A549 (cell line): ENCODE results near the gene YPEL1. TPM values are rescaled to one million over a fixed set of nuclear protein-coding genes. Genes with fewer than 3 reads are reported as not detected.
A peak's percentile ranks its signal among the peaks of the same experiment; 100 is the strongest.
"Not testable (repeated sequence)": the region's sequence is repeated elsewhere in the genome, so short reads cannot be mapped to it uniquely, and the experiment has no call there.

ENCODE experiments used
- ATAC-seq, 2 experiments: fragments of 200-7000 bp in 1 of 2; fragments of >200 bp in 1 of 2; cut with Nextera tagmentation in 1 of 2; cut with Tn5 transposase in 1 of 2; 3 replicates each; pipeline versions ENCODE4 v1.8.0 to v1.9.1; 2018 to 2020; ENCODE audit warnings: mild to moderate bottlenecking in 1 of 2, moderate library complexity in 1 of 2
- CTCF ChIA-PET: fragments of 300-600 bp; sonication (Branson Sonifier 250); formaldehyde crosslinking; extraction: SDS; loops from one replicate; lab custom pipeline; 2021; ENCODE audit warnings: antibody characterized with exemption, inconsistent platforms; lab: Yijun Ruan, JAX
- POLR2A ChIA-PET: fragments of 350-600 bp; formaldehyde crosslinking; extraction: SDS; loops from one replicate; lab custom pipeline; 2021; ENCODE audit warnings: antibody characterized with exemption, inconsistent platforms; lab: Yijun Ruan, JAX
- DNase-seq, 2 experiments: peaks; one replicate each; pipeline versions ENCODE4 v3.0.0 to v3.0.0-alpha.2; 2011 to 2016; ENCODE audit warnings: low read depth in 1 of 2, low spot score in 1 of 2
- FAIRE-seq: peaks from 2 replicates; lab custom pipeline; 2011; peaks lifted over from hg19 to GRCh38; lab: Jason Lieb, UNC
- H3K27ac ChIP-seq, 2 experiments: fragments of >200 bp; sonication (Bioruptor Twin); formaldehyde crosslinking; 3 replicates each; pipeline ENCODE4 v1.5.1; 2016 to 2017
- H3K4me1 ChIP-seq: fragments of >200 bp; sonication (Bioruptor Twin); formaldehyde crosslinking; 3 replicates; pipeline ENCODE4 v1.6.1; 2016
- H3K4me2 ChIP-seq: fragments of >200 bp; sonication (Bioruptor Twin); formaldehyde crosslinking; 3 replicates; pipeline ENCODE4 v1.6.1; 2016
- H3K4me3 ChIP-seq: fragments of >200 bp; sonication (Bioruptor Twin); formaldehyde crosslinking; 3 replicates; pipeline ENCODE4 v1.5.1; 2016
- H3K9me3 ChIP-seq: fragments of >200 bp; sonication (Bioruptor Twin); formaldehyde crosslinking; 3 replicates; pipeline ENCODE4 v1.6.1; 2016
- CEBPB ChIP-seq, 2 experiments: fragments of >200 bp in 1 of 2; sonication (Bioruptor Twin) in 1 of 2; formaldehyde crosslinking in 1 of 2; IDR thresholded peaks; 2 replicates each; pipeline ENCODE4 v1.6.1; 2012 to 2016
- EHF ChIP-seq: fragments of 250-450 bp; sonication (Bioruptor Pico); IDR thresholded peaks from 2 replicates; pipeline ENCODE4 v1.5.0; 2020; ENCODE audit warnings: mild to moderate bottlenecking
- HDAC2 ChIP-seq: fragments of 200-600 bp; sonication (generic); IDR thresholded peaks from 2 replicates; pipeline ENCODE4 v1.6.1; 2016
- JUN ChIP-seq, 2 experiments: fragments of >200 bp; sonication (Bioruptor Twin); formaldehyde crosslinking; IDR thresholded peaks; 2 replicates in 1 of 2; 3 replicates in 1 of 2; pipeline ENCODE4 v1.6.1; 2016 to 2017
- JUNB ChIP-seq: fragments of >200 bp; sonication (Bioruptor Twin); formaldehyde crosslinking; IDR thresholded peaks from 2 replicates; pipeline ENCODE4 v1.6.1; 2016
- KDM1A ChIP-seq: fragments of 200-600 bp; sonication (generic); IDR thresholded peaks from 2 replicates; pipeline ENCODE4 v1.6.1; 2016; ENCODE audit warnings: low read depth, mild to moderate bottlenecking
- MAX ChIP-seq: IDR thresholded peaks from 2 replicates; pipeline ENCODE4 v1.6.1; 2012
- MAZ ChIP-seq: fragments of 150-350 bp; IDR thresholded peaks from 2 replicates; pipeline ENCODE4 v1.6.1; 2014; ENCODE audit warnings: antibody characterized with exemption, low read depth, low read length, borderline replicate concordance
- NFE2L2 ChIP-seq: fragments of 150-350 bp; conservative IDR thresholded peaks from 2 replicates; pipeline ENCODE4 v1.6.1; 2014; ENCODE audit warnings: low read length
- PBX3 ChIP-seq: IDR thresholded peaks from 2 replicates; pipeline ENCODE4 v1.6.1; 2012
- POLR2A ChIP-seq: IDR thresholded peaks from 2 replicates; pipeline ENCODE4 v1.6.1; 2012; ENCODE audit warnings: mild to moderate bottlenecking, low read length
- RARB ChIP-seq: fragments of 250-450 bp; sonication (Bioruptor Pico); IDR thresholded peaks from 2 replicates; pipeline ENCODE4 v1.8.0; 2021; ENCODE audit warnings: mild to moderate bottlenecking, moderate library complexity
- RCOR1 ChIP-seq: fragments of 150-350 bp; IDR thresholded peaks from 2 replicates; pipeline ENCODE4 v1.6.1; 2014; ENCODE audit warnings: antibody characterized with exemption, low read length, low read depth
- ZNF302 ChIP-seq: fragments of 250-450 bp; sonication (Bioruptor Pico); IDR thresholded peaks from 2 replicates; pipeline ENCODE4 v1.9.0; 2021; ENCODE audit warnings: inconsistent platforms, mild to moderate bottlenecking, moderate library complexity
- ZSCAN20 ChIP-seq: fragments of 250-450 bp; sonication (Bioruptor Pico); IDR thresholded peaks from 2 replicates; pipeline ENCODE4 v1.8.0; 2022; ENCODE audit warnings: mild to moderate bottlenecking, moderate library complexity
- WGBS: methylation state at CpG from one replicate; pipeline ENCODE4 v1.1.6; 2017; ENCODE audit errors: missing lambda C conversion rate; 5-methylcytosine and 5-hydroxymethylcytosine counted together
- polyA plus RNA-seq, 4 experiments: library from polyadenylated mRNA; depleted of rRNA in 3 of 4; stranded (reverse); fragments of >200 nt; fragmentation: RNase III in 1 of 4; extraction: RNeasy Plus Mini Kit Qiagen cat#74134 plus additional on column Dnase treatment in 1 of 4; gene quantifications; 2 replicates in 3 of 4; 3 replicates in 1 of 4; pipeline ENCODE4 v1.2.3, GENCODE V29; 2011 to 2017

The YPEL1 gene
- polyA plus RNA-seq, 2 of the 4 experiments (the other 2 are of a cell fraction) = 0.22 to 0.59 TPM

DNA sequence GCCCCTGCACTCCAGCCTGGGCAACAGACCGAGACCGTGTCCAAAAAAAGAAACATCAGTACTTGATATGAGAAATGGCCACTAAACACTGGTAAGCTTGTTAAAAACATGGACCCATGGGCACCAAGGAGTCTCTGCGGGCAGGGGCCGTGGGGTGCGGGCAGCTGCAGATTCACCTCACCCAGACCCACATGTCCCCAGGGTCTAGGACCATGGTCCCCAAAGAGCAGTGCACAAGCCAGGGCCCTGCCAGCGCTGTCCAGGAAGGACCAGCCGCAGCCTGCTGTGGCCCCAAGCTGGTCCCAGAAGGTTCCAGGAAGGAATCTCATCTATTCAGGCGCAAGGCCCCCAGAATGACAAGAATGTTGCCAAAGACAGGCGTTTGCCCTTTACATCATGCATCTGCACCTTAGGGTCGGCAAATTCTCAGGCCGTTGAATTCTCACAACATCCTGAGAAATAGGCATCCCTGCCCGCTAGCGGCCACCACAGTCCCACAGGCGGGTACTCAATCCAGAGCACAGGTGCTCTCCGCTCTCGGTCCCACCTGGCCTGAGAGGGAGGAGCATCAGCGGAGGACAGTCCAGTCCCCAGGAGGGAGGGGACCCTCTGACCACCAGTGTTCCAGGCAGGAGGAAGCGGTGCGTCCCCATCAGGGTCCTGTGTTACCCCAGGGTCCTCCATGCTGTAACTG is 9.5 kb downstream of the YPEL1 start:
- 55% methylated on average over 8 of the region's 19 CpGs for WGBS
- no peaks in the 10 kb centered on the region for H3K4me1 ChIP-seq
- H3K9me3 ChIP-seq = no peaks in the 10 kb centered on the region
- POLR2A ChIA-PET = interaction anchor here (2.8 kb wide), 1 partner anchor 10 kb away, joined by 15 read pairs; the partner anchor contains the start of gene YPEL1
- no peak overlapping the region for H3K4me2 ChIP-seq
- DNase-seq (no peak), ATAC-seq (no peak; a peak in 2 of 6 replicates), FAIRE-seq (no peak)
- no peak overlapping the region for H3K27ac ChIP-seq
- no peak for TF ChIP-seq RARB (CRISPR knock-in tag)
- TF ChIP-seq JUNB = no peak
- no peak for TF ChIP-seq CEBPB (IDR thresholded peaks at IDR 0.05)
- CTCF ChIA-PET = interaction anchor here (0.6 to 0.8 kb wide), 5 partner anchors 11 to 218 kb away, joined by 3 read pairs; no protein-coding TSS in a partner anchor
- no peak overlapping the region for H3K4me3 ChIP-seq

DNA sequence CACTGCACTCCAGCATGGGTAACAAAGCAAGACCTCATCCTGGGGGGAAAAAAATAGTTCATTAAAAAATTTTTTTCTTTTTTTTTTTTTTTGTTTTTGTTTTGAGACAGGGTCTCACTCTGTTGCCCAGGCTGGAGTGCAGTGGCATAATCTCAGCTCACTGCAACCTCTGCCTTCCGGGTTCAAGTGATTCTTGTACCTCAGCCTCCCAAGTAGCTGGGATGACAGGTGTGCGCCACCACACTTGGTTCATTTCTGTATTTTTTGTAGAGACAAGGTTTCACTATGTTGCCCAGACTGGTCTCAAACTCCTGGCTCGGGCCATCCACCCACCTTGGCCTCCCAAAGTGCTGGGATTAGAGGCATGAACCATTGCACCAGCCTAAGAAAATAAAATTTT is 11.1 kb downstream of the YPEL1 start:
- WGBS = 76% methylated on average over 3 of the region's 3 CpGs
- H3K9me3 ChIP-seq, H3K27ac ChIP-seq, ATAC-seq, H3K4me1 ChIP-seq, FAIRE-seq, H3K4me3 ChIP-seq, POLR2A ChIA-PET, H3K4me2 ChIP-seq, DNase-seq: not testable (repeated sequence)
- CTCF ChIA-PET = interaction anchor here (0.6 to 0.8 kb wide), 2 partner anchors 8 to 213 kb away, joined by 3 to 4 read pairs; no protein-coding TSS in a partner anchor

DNA sequence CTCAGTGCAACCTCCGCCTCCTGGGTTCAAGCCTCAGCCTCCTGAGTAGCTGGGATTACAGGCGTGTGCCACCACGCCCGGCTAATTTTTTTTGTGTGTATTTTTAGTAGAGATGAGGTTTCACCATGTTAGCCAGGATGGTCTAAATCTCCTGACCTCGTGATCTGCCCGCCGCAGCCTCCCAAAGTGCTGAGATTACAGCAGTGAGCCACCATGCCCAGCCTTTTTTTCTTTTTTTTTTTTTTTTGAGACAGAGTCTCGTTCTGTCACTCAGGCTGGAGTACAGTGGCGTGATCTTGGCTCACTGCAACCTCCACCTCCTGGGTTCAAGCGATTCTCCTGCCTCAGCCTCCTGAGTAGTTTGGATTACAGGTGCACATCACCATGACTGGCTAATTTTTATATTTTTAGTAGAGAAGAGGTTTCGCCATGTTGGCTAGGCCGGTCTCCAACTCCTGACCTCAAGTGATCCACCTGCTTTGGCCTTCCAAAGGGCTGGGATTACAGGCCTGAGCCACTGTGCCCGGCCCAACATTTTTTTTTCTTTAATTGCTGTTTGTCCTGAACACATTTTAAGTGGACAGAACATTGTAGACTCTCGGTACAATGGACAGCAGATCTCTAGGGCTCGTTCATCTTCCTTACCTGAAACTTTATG is 14.3 kb downstream of the YPEL1 start:
- DNase-seq, H3K9me3 ChIP-seq, H3K4me3 ChIP-seq, ATAC-seq, H3K4me1 ChIP-seq, H3K27ac ChIP-seq, POLR2A ChIA-PET, FAIRE-seq, H3K4me2 ChIP-seq: not testable (repeated sequence)
- CTCF ChIA-PET = interaction anchor here (0.7 kb wide), 1 partner anchor 56 kb away, joined by 3 read pairs; no protein-coding TSS in a partner anchor
- TF ChIP-seq NFE2L2 = 0 out of 2 replicates have a peak, but pooled peaks have one; percentile 10
- TF ChIP-seq, all 56 proteins: peak for 1; not testable (repeated sequence) for 55
- WGBS = 83% methylated on average over 13 of the region's 15 CpGs

DNA sequence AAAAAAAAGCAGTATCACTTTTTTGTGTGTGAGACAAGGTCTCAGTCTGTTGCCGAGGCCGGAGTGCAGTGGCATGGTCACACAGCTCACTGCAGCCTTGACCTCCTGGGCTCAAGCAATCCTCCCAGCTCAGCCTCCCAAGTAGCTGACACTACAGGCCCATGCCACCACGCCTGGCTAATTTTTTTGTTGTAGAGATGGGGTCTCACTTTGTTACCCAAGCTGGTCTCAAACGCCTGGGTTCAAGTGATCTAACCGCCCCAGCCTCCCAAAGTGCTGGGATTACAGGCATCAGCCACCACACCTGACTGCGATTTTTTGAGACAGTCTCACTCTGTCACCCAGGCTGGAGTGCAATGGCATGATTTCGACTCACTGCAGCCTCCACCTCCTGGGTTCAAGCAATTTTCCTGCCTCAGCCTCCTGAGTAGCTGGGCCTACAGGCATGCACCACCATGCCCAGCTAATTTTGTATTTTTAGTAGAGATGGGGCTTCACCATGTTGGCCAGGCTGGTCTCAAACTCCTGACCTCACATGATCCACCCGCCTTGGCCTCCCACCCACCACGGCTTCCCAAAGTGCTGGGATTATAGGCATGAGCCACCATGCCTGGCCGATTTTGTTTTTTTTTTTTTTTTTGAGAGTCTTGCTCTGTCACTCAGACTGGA is 15.3 kb downstream of the YPEL1 start:
- FAIRE-seq, H3K9me3 ChIP-seq, H3K4me1 ChIP-seq, POLR2A ChIA-PET, H3K27ac ChIP-seq, DNase-seq, H3K4me2 ChIP-seq, H3K4me3 ChIP-seq, ATAC-seq: not testable (repeated sequence)
- 80% methylated on average over 10 of the region's 10 CpGs for WGBS
- CTCF ChIA-PET = interaction anchor here (0.7 to 1.3 kb wide), 3 partner anchors 44 to 233 kb away, joined by 3 read pairs; partner anchors contain the start of gene PPM1F

DNA sequence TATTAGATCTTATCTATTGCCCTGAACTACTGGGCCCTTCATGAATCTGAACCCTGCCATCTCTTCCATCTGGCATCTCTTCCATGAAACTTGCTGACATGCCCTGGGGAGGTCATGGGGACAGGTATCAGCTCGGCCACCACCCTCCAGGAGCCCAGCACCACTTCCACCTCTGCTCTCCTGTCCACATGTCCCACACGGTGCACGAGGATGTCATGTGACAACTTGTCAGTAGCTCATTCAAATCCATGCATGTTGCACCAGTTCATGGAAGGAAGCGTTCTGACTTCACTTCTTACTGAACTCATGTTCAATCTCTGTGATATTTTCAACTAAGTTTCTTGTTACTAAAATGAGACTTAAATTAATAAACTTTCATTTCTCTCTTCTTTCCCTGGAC is 16.6 kb downstream of the YPEL1 start:
- WGBS = 47% methylated on average over 4 of the region's 4 CpGs
- DNase-seq = no peak
- Histone ChIP-seq H3K4me3 (no peak overlapping the region), H3K4me2 (no peak overlapping the region), H3K4me1 (no peaks in the 10 kb centered on the region), H3K9me3 (no peaks in the 10 kb centered on the region), H3K27ac (no peak overlapping the region)
- FAIRE-seq = no peak
- ChIA-PET POLR2A (no interaction called here), CTCF (interaction anchor here (0.7 to 1.9 kb wide), 4 partner anchors 220 to 977 kb away, joined by 3 to 5 read pairs (median 3); partner anchors contain the start of gene PPM1F)
- no peak for ATAC-seq
- TF ChIP-seq MAZ = no peak
- TF ChIP-seq EHF = no peak
- TF ChIP-seq POLR2A = no peak
- no peak for TF ChIP-seq RCOR1
- TF ChIP-seq MAX = no peak
- no peak for TF ChIP-seq ZNF302 (CRISPR knock-in tag)
- TF ChIP-seq ZSCAN20 (CRISPR knock-in tag) = no peak
- no peak for TF ChIP-seq KDM1A
- no peak for TF ChIP-seq JUN (IDR thresholded peaks at IDR 0.05)
- TF ChIP-seq PBX3 = no peak
- no peak for TF ChIP-seq HDAC2
